ENCODE measurements around the gene IRAK4.

IRAK4 gene

DNA sequence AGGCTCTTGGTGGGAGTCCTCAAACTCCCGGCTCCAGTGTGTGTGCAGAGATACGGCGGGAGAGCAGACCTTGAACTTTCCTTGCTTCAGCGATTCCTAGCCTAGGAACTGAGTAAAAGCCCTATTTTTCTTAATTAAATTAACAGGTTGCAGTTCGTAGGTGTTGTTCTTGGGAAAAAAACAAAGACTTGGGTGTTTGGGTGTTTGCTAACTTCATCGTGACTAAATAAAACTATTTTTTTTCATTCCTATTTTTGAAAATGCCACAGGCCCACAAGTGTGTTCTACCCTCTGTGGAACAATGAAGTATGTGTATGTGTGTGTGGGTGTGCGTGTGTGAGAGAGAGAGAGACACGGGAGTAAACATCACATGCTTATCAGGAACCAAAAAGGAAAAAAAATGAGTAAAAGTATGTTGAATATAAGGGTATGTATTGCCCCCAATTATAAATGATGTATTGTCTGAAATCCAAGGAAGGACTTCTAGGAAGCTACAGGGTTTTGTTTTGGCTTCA lies 77.8 kb downstream of the IRAK4 start:
- H3K27ac ChIP-seq (replicated peaks; ENCODE audit: low read length): no peak overlapping the region

More for the DNA sequence above, 77.8 kb downstream of the IRAK4 start:
- Histone ChIP-seq H3K36me3 (replicated peaks in 1 of 2; ENCODE audit: control insufficient read depth in 2 of 2, insufficient read depth in 2 of 2, low read length in 2 of 2) (no peaks in the 10 kb centered on the region), H3K9ac (ENCODE audit: low read depth, low read length, poor library complexity) (no peak overlapping the region), H3K4me1 (ENCODE audit: control insufficient read depth in 2 of 2, insufficient read depth in 1 of 2, low read depth in 1 of 2, low read length in 2 of 2) (no peaks in the 10 kb centered on the region), H3K23ac (ENCODE audit: low read depth, low read length, poor library complexity) (peak overlapping the region; percentile 80), H3K14ac (ENCODE audit: low read length) (no peak overlapping the region), H2BK15ac (ENCODE audit: low read length) (no peak overlapping the region), H2BK12ac (ENCODE audit: low read length) (no peak overlapping the region), H3K18ac (ENCODE audit: low read length) (no peak overlapping the region), H3K4me2 (ENCODE audit: insufficient read depth, low read length, poor library complexity, severe bottlenecking) (peak overlapping the region; percentile 93), H3K9me3 (replicated peaks in 1 of 2; ENCODE audit: control insufficient read depth in 2 of 2, insufficient read depth in 1 of 2, low read depth in 1 of 2, low read length in 2 of 2) (no peaks in the 10 kb centered on the region), H2BK120ac (ENCODE audit: low read depth, low read length) (no peak overlapping the region), H2AFZ (ENCODE audit: low read length) (peak overlapping the region; percentile 98), H2AK5ac (ENCODE audit: low read depth, low read length) (peak overlapping the region; percentile 63), H2BK5ac (ENCODE audit: low read length) (no peak overlapping the region), H4K91ac (ENCODE audit: low read depth, low read length, poor library complexity) (no peak overlapping the region), H3K4me3 (ENCODE audit: low read length in 2 of 2) (peak overlapping the region; percentile 61 to 87), H3K79me1 (ENCODE audit: low read depth, low read length) (no peaks in the 10 kb centered on the region), H3K4ac (ENCODE audit: low read length) (no peak overlapping the region), H3K27me3 (ENCODE audit: control insufficient read depth in 3 of 3, insufficient read depth in 3 of 3, low read depth in 1 of 3, low read length in 3 of 3) (peaks cover 3 to 34% (median 19%) of the 10 kb centered on the region in 3 experiments), H4K8ac (ENCODE audit: low read depth, low read length) (no peak overlapping the region)
- DNase-seq (ENCODE audit: low spot score): no peak
- no CpG with 5 or more reads among the region's 8 CpGs for WGBS, 2 donors (ENCODE audit: extremely low coverage in 2 of 2, insufficient read length in 2 of 2, insufficient replicate concordance in 1 of 2)
